Prostate gland (tissue), 2 donors: ENCODE data around the gene MS4A15. TPM values are rescaled to one million over a fixed set of nuclear protein-coding genes. Genes with fewer than 3 reads are reported as not detected.

Source experiments
- DNase-seq: peaks from one replicate; pipeline ENCODE4 v3.0.0-alpha.2; 2019; ENCODE audit warnings: low spot score
- H3K27ac ChIP-seq, 2 donors: fragments of 200-600 bp; sonication (generic); 2 replicates each; pipeline ENCODE4 v1.5.1; 2017 to 2019
- H3K27me3 ChIP-seq: fragments of 200-600 bp; sonication (generic); replicated peaks from 2 replicates; pipeline ENCODE4 v1.5.1; 2019; ENCODE audit not compliant: insufficient read depth
- H3K36me3 ChIP-seq, 2 donors: fragments of 200-600 bp; sonication (generic); 1 replicate in 1 of 2; 2 replicates in 1 of 2; pipeline versions ENCODE4 v1.5.1 to v1.8.1; 2017 to 2019
- H3K4me1 ChIP-seq: fragments of 200-600 bp; sonication (generic); replicated peaks from 2 replicates; pipeline ENCODE4 v1.5.1; 2019
- H3K4me3 ChIP-seq, 2 donors: fragments of 200-600 bp; sonication (generic); 2 replicates each; pipeline ENCODE4 v1.5.1; 2017 to 2019
- H3K9me3 ChIP-seq: fragments of 200-600 bp; sonication (generic); 2 replicates; pipeline ENCODE4 v1.5.1; 2017
- CTCF ChIP-seq, 4 experiments: fragments of 200-600 bp in 2 of 4; fragments of 450-650 bp in 2 of 4; sonication (generic) in 2 of 4; IDR thresholded peaks; 1 replicate in 3 of 4; 2 replicates in 1 of 4; pipeline ENCODE4 v1.5.1; 2016 to 2019; ENCODE audit warnings: antibody characterized with exemption in 4 of 4, mild to moderate bottlenecking in 2 of 4, moderate library complexity in 2 of 4
- POLR2A ChIP-seq: fragments of 450-650 bp; IDR thresholded peaks from one replicate; pipeline ENCODE4 v1.6.1; 2016; ENCODE audit warnings: antibody characterized with exemption, mild to moderate bottlenecking
- POLR2AphosphoS5 ChIP-seq: sonication (generic); formaldehyde crosslinking; IDR thresholded peaks from one replicate; pipeline ENCODE4 v1.6.1; 2017; ENCODE audit warnings: antibody characterized with exemption
- WGBS: methylation state at CpG from one replicate; pipeline ENCODE4 v1.1.5; 2018; 5-methylcytosine and 5-hydroxymethylcytosine counted together
- intact Hi-C: fragments of 100-400 bp; cut with DNase I; formaldehyde crosslinking; loops from one replicate; pipeline ENCODE4 v1.14.2; 2022
- total RNA-seq, 2 donors: library from RNA; depleted of rRNA; stranded (reverse); fragments of >200 nt; gene quantifications; one replicate each; pipeline ENCODE4 v1.1.0, GENCODE V29; 2016

The MS4A15 gene
- total RNA-seq, 2 donors from 2014 or later, result not detected

GRCh38 chr11:60748821-60749220 lies 7.8 kb upstream of the MS4A15 start:
- no peak for DNase-seq
- no peak overlapping the region for H3K27ac ChIP-seq
- TF ChIP-seq POLR2A (no peak), POLR2AphosphoS5 (no peak), CTCF (IDR thresholded peaks at IDR 0.05) (no peak)
- H3K4me3 ChIP-seq, result no peak overlapping the region
- WGBS, result 77% methylated on average over 8 of the region's 8 CpGs
- intact Hi-C loops, result no loop called here
- no peaks in the 10 kb centered on the region for H3K27me3 ChIP-seq
- H3K9me3 ChIP-seq, result no peaks in the 10 kb centered on the region
- H3K4me1 ChIP-seq, result no peaks in the 10 kb centered on the region
- H3K36me3 ChIP-seq, result no peaks in the 10 kb centered on the region

DNA sequence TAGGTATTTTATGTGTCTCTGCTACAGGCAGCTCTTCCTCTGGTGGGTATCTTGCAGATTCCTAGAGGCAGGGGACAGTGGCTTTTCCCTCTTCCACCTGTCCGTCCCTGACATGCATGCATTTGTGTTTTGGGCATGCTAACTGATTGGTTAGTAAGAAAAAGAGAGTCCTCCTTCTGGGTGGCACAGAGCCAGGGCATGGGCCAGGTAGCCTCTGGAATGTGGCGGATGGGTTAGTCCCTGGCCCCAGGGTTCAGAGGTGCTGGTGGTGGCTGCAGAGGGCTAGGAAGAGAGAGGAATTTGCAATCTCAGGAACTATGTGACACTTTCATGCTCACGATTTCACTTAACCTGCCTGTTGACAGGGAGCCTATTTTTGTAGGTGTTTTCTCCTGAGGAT lies 5.8 kb upstream of the MS4A15 start:
- no peaks in the 10 kb centered on the region for H3K9me3 ChIP-seq
- intact Hi-C loops, result no loop called here
- DNase-seq, result no peak
- TF ChIP-seq POLR2AphosphoS5 (no peak), POLR2A (no peak), CTCF (IDR thresholded peaks at IDR 0.05) (no peak)
- H3K4me1 ChIP-seq, result no peaks in the 10 kb centered on the region
- H3K4me3 ChIP-seq, result no peak overlapping the region
- H3K27ac ChIP-seq, result no peak overlapping the region
- no peaks in the 10 kb centered on the region for H3K36me3 ChIP-seq
- no peaks in the 10 kb centered on the region for H3K27me3 ChIP-seq
- 71% methylated on average over 3 of the region's 3 CpGs for WGBS

DNA sequence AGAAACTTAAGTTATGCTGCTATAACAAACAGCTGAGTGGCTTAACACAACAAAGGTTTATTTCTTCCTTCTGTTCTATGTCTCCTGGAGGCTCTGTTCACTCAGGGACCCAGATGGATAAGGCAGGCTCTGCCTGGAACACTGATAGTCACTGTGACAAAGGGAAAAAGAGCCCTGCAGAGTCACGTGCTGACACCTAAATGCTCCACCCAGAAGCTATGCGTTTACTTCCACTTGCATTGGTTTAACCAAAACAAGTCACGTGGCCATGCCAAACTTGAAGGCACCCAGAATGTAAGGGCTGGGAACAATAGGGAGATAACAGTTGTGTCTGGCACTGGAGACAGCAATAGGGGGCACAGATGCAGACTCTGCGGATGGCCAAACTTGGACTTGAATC lies 3.4 kb upstream of the MS4A15 start:
- TF ChIP-seq POLR2AphosphoS5 (no peak), CTCF (IDR thresholded peaks at IDR 0.05) (no peak), POLR2A (no peak)
- Histone ChIP-seq H3K27me3 (no peaks in the 10 kb centered on the region), H3K4me1 (no peaks in the 10 kb centered on the region), H3K36me3 (no peaks in the 10 kb centered on the region), H3K9me3 (no peaks in the 10 kb centered on the region), H3K27ac (no peak overlapping the region), H3K4me3 (no peak overlapping the region)
- intact Hi-C loops, result no loop called here
- WGBS, result 60% methylated on average over 4 of the region's 4 CpGs
- no peak for DNase-seq

- Histone ChIP-seq H3K27ac (no peak overlapping the region), H3K36me3 (no peaks in the 10 kb centered on the region), H3K27me3 (no peaks in the 10 kb centered on the region), H3K9me3 (no peaks in the 10 kb centered on the region), H3K4me3 (no peak overlapping the region), H3K4me1 (no peaks in the 10 kb centered on the region)
- TF ChIP-seq CTCF (IDR thresholded peaks at IDR 0.05) (no peak), POLR2AphosphoS5 (no peak), POLR2A (no peak)
- 90% methylated on average over 6 of the region's 6 CpGs for WGBS
- intact Hi-C loops, result no loop called here
- DNase-seq, result no peak
Measured at GRCh38 chr11:60754887-60755286, 1.8 kb upstream of the MS4A15 start.

DNA sequence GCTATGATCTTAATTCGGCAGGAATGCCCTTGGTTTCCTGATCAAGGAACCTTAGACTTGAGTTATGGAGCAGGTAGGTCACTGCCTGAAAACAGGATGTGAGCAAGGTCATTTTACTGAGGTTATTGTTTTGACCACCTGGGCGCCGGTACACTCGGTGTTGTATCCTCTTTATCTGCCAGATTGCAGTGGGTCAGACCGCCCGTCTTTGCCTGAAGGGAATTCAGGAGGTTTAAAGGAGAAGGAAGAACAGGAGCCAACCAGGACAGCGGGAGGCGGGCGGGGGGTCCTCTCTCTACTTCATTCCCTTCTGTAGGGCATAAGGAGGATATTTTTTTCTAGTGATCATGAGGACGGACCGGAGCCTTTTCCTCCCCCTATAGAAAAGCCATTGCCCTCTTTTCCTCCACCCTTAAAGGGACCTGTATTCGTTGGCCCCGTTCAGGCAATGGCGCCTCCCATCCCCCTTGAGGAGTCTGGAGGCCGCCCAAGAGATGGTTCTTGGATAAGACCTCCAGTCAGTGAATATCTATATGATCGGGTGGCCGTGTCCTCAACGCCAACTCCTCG lies 649 bp downstream of the MS4A15 start:
- Histone ChIP-seq H3K9me3 (no peaks in the 10 kb centered on the region), H3K36me3 (no peaks in the 10 kb centered on the region), H3K27ac (no peak overlapping the region), H3K27me3 (no peaks in the 10 kb centered on the region), H3K4me1 (no peaks in the 10 kb centered on the region), H3K4me3 (no peak overlapping the region)
- DNase-seq, result no peak
- TF ChIP-seq POLR2A (no peak), CTCF (IDR thresholded peaks at IDR 0.05) (no peak), POLR2AphosphoS5 (no peak)
- intact Hi-C loops, result no loop called here
- WGBS, result 85% methylated on average over 19 of the region's 19 CpGs
